ENCODE measurements around the gene MAN2B1.

GRCh38 chr19:12636631-12637030, 29.9 kb downstream of the MAN2B1 start:
- TF ChIP-seq, protein P1, sequence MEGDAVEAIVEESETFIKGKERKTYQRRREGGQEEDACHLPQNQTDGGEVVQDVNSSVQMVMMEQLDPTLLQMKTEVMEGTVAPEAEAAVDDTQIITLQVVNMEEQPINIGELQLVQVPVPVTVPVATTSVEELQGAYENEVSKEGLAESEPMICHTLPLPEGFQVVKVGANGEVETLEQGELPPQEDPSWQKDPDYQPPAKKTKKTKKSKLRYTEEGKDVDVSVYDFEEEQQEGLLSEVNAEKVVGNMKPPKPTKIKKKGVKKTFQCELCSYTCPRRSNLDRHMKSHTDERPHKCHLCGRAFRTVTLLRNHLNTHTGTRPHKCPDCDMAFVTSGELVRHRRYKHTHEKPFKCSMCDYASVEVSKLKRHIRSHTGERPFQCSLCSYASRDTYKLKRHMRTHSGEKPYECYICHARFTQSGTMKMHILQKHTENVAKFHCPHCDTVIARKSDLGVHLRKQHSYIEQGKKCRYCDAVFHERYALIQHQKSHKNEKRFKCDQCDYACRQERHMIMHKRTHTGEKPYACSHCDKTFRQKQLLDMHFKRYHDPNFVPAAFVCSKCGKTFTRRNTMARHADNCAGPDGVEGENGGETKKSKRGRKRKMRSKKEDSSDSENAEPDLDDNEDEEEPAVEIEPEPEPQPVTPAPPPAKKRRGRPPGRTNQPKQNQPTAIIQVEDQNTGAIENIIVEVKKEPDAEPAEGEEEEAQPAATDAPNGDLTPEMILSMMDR (conservative IDR thresholded peaks at IDR 0.05) = no peak
- TF ChIP-seq EZH2 (IDR thresholded peaks at IDR 0.05; ENCODE audit: low read depth) = no peak

All from PC-9 (cell line).